K562 (cell line): ENCODE data around the gene NPPC. TPM values are rescaled to one million over a fixed set of nuclear protein-coding genes. Genes with fewer than 3 reads are reported as not detected.

ENCODE experiments used
- ATAC-seq: fragments of 200-7000 bp; cut with Tn5 transposase; 3 replicates; pipeline ENCODE4 v1.9.1; 2020; ENCODE audit warnings: moderate library complexity
- BruUV-seq: library from RNA; stranded (reverse); fragments of 400-500 nt; replicated peaks from 2 replicates; lab custom pipeline; 2021; lab: Mats Ljungman, UMichigan
- CTCF ChIA-PET: fragments of 300-600 bp; formaldehyde crosslinking; extraction: SDS; loops from one replicate; lab custom pipeline; 2021; ENCODE audit warnings: low intra/inter-chr PET ratio; lab: Yijun Ruan, JAX
- POLR2A ChIA-PET: fragments of 300-600, 350-650 bp; sonication (Branson Sonifier 250); formaldehyde crosslinking; extraction: SDS; loops from one replicate; lab custom pipeline; 2021; ENCODE audit warnings: antibody characterized with exemption, inconsistent platforms; lab: Yijun Ruan, JAX
- DNase-seq, 4 experiments: peaks; one replicate each; pipeline versions ENCODE4 v3.0.0 to v3.0.0-alpha.2; 2011 to 2018; ENCODE audit warnings: low spot score in 3 of 4, mixed read lengths in 3 of 4; ENCODE audit errors: extremely low read depth in 1 of 4
- FAIRE-seq: peaks from 2 replicates; lab custom pipeline; 2011; peaks lifted over from hg19 to GRCh38; lab: Jason Lieb, UNC
- H2AFZ ChIP-seq: 2 replicates; pipeline ENCODE4 v1.6.0; 2011; ENCODE audit warnings: low read depth, low read length, control low read depth, inconsistent platforms
- H3K27ac ChIP-seq: fragments of 200-600 bp; 3 replicates; pipeline ENCODE4 v1.8.0; 2011; ENCODE audit warnings: low read depth, mild to moderate bottlenecking, control low read depth, inconsistent platforms, low read length, moderate library complexity, mixed read lengths; ENCODE audit errors: extremely low read depth
- H3K27me3 ChIP-seq, 2 experiments: fragments of 300-600 bp in 1 of 2; 2 replicates in 1 of 2; 3 replicates in 1 of 2; pipeline versions ENCODE4 v1.6.0 to v1.8.0; 2011; ENCODE audit warnings: inconsistent platforms in 2 of 2, low read length in 2 of 2, mild to moderate bottlenecking in 1 of 2, mixed read lengths in 1 of 2, moderate library complexity in 1 of 2; ENCODE audit not compliant: control insufficient read depth in 2 of 2, insufficient read depth in 2 of 2
- H3K36me3 ChIP-seq: fragments of 300-600 bp; 3 replicates; pipeline ENCODE4 v1.8.0; 2011; ENCODE audit warnings: mild to moderate bottlenecking, low read length, inconsistent platforms; ENCODE audit not compliant: control insufficient read depth, insufficient read depth
- H3K4me1 ChIP-seq, 2 experiments: fragments of 200-600 bp in 1 of 2; replicated peaks in 1 of 2; 2 replicates in 1 of 2; 3 replicates in 1 of 2; pipeline versions ENCODE4 v1.5.1 to v1.8.0; 2011; ENCODE audit warnings: inconsistent platforms in 2 of 2, low read length in 2 of 2, mild to moderate bottlenecking in 1 of 2, mixed read lengths in 1 of 2, moderate library complexity in 1 of 2; ENCODE audit not compliant: control insufficient read depth in 2 of 2, insufficient read depth in 2 of 2
- H3K4me2 ChIP-seq: 2 replicates; pipeline ENCODE4 v1.6.1; 2011; ENCODE audit warnings: low read length, control low read depth, inconsistent platforms, mixed read lengths; ENCODE audit not compliant: insufficient read depth
- H3K4me3 ChIP-seq: fragments of 200-600 bp; sonication (generic), shearing (Covaris generic); 2 replicates; pipeline ENCODE4 v1.5.1; 2016; ENCODE audit warnings: control low read depth, inconsistent platforms
- H3K79me2 ChIP-seq: fragments of 200-600 bp; 3 replicates; pipeline ENCODE4 v1.8.0; 2011; ENCODE audit warnings: low read length, inconsistent platforms; ENCODE audit not compliant: control insufficient read depth, insufficient read depth
- H3K9ac ChIP-seq, 2 experiments: 2 replicates each; pipeline versions ENCODE4 v1.6.0 to v1.6.1; 2011; ENCODE audit warnings: low read depth in 2 of 2, low read length in 2 of 2, control low read depth in 1 of 2, inconsistent platforms in 1 of 2, mild to moderate bottlenecking in 1 of 2, mixed read lengths in 1 of 2; ENCODE audit not compliant: insufficient read depth in 1 of 2
- H3K9me1 ChIP-seq: one replicate; pipeline ENCODE4 v1.6.0; 2011; ENCODE audit warnings: inconsistent platforms, mild to moderate bottlenecking, low read length, moderate library complexity; ENCODE audit not compliant: control insufficient read depth, insufficient read depth
- H3K9me3 ChIP-seq: replicated peaks from 2 replicates; pipeline ENCODE4 v1.5.1; 2011; ENCODE audit warnings: low read depth, low read length, inconsistent platforms; ENCODE audit not compliant: control insufficient read depth, insufficient read depth
- H4K20me1 ChIP-seq: replicated peaks from 2 replicates; pipeline ENCODE4 v1.6.1; 2011; ENCODE audit warnings: low read length, inconsistent platforms, mixed read lengths; ENCODE audit not compliant: control insufficient read depth, insufficient read depth
- E2F5 ChIP-seq: sonication (generic); formaldehyde crosslinking; IDR thresholded peaks from 2 replicates; pipeline ENCODE4 v1.8.0; 2022; ENCODE audit warnings: mild to moderate bottlenecking, missing genetic modification reagents
- HOXB6 ChIP-seq: fragments of 250-450 bp; sonication (Bioruptor Pico); IDR thresholded peaks from 2 replicates; pipeline ENCODE4 v1.5.1; 2022; ENCODE audit warnings: mild to moderate bottlenecking, borderline replicate concordance
- MLX ChIP-seq, 2 experiments: fragments of 450-650 bp in 1 of 2; sonication (generic) in 1 of 2; formaldehyde crosslinking; conservative IDR thresholded peaks; 2 replicates each; pipeline versions ENCODE4 v1.4.0 to v1.8.1; 2020 to 2022; ENCODE audit warnings: mild to moderate bottlenecking in 1 of 2, missing genetic modification reagents in 1 of 2
- POLR2H ChIP-seq: IDR thresholded peaks from 2 replicates; pipeline ENCODE4 v1.6.1; 2016; ENCODE audit warnings: missing genetic modification characterization, low read depth, mild to moderate bottlenecking, control low read depth, missing compliant biosample characterization, moderate library complexity
- TEAD1 ChIP-seq, 2 experiments: fragments of 450-650 bp in 1 of 2; sonication (generic) in 1 of 2; formaldehyde crosslinking; IDR thresholded peaks; 2 replicates each; pipeline versions ENCODE4 v1.4.0 to v1.8.0; 2020 to 2022; ENCODE audit warnings: mild to moderate bottlenecking in 2 of 2, missing genetic modification reagents in 1 of 2
- U2AF2 ChIP-seq: fragments of 200-400 bp; formaldehyde crosslinking; optimal IDR thresholded peaks from 2 replicates; pipeline ENCODE3; 2017; ENCODE audit warnings: low read depth, mild to moderate bottlenecking, low read length
- ZNF551 ChIP-seq: fragments of 250-450 bp; sonication (Bioruptor Pico); IDR thresholded peaks from 2 replicates; pipeline ENCODE4 v1.5.0; 2021; ENCODE audit warnings: mild to moderate bottlenecking, moderate library complexity
- WGBS: fragments of 100-300 bp; shearing (Covaris generic); methylation state at CpG from one replicate; pipeline ENCODE4 v1.1.6; 2016; ENCODE audit warnings: low coverage, mixed read lengths; ENCODE audit not compliant: insufficient coverage; ENCODE audit errors: missing lambda C conversion rate; 5-methylcytosine and 5-hydroxymethylcytosine counted together
- in situ Hi-C: fragments of 300-500 bp; cut with MboI; formaldehyde crosslinking; loops from 4 replicates; pipeline ENCODE4 v1.15.0; 2018; ENCODE audit warnings: inconsistent platforms, mixed read lengths
- intact Hi-C: fragments of 100-400 bp; cut with micrococcal nuclease; formaldehyde crosslinking; loops from 2 replicates; pipeline ENCODE4 v1.14.2; 2022
- polyA plus RNA-seq, 8 experiments: library from polyadenylated mRNA; depleted of rRNA in 4 of 8; stranded (reverse) in 5 of 8; unstranded in 3 of 8; fragments of >200 nt; fragmentation: Nextera tagmentation in 2 of 8; fragmentation: Illumina TruSeq in 1 of 8; extraction: Ambion mirVana in 2 of 8; extraction: Trizol in 1 of 8; gene quantifications; 2 replicates each; pipeline versions ENCODE4 v1.2.1 to v1.2.3, GENCODE V29; 2011 to 2014; ENCODE audit warnings: inconsistent platforms in 1 of 8, missing spikeins in 1 of 8
- total RNA-seq, 7 experiments: library from RNA; depleted of rRNA in 6 of 7; stranded (reverse); fragments of >200 nt in 6 of 7; fragmentation: Illumina TruSeq in 2 of 7; extraction: Trizol in 2 of 7; gene quantifications; 2 replicates each; pipeline versions ENCODE4 v1.2.1 to v1.2.3, GENCODE V29; 2011 to 2021; ENCODE audit warnings: low replicate concordance in 1 of 7

The NPPC gene
- total and polyA plus RNA-seq, 9 of the 15 experiments (the other 6 are each of a cell fraction or from before 2014, with no cell fraction given), result not detected

- Histone ChIP-seq H3K9me3 (no peaks in the 10 kb centered on the region), H3K4me3 (no peak overlapping the region), H3K9ac (no peak overlapping the region), H3K9me1 (no peaks in the 10 kb centered on the region), H3K27ac (no peak overlapping the region), H3K4me2 (no peak overlapping the region), H3K27me3 (peaks cover 9 to 25% of the 10 kb centered on the region in 2 experiments; a peak in 4 of 5 replicates), H3K36me3 (no peaks in the 10 kb centered on the region), H3K79me2 (no peaks in the 10 kb centered on the region), H3K4me1 (no peaks in the 10 kb centered on the region; a peak in 1 of 5 replicates), H2AFZ (no peak overlapping the region), H4K20me1 (no peaks in the 10 kb centered on the region)
- no peak for TF ChIP-seq POLR2H (tag)
- TF ChIP-seq U2AF2, result no peak
- TF ChIP-seq ZNF551 (CRISPR knock-in tag), result no peak
- no peak for TF ChIP-seq MLX (CRISPR knock-in tag; conservative IDR thresholded peaks at IDR 0.05)
- no peak for TF ChIP-seq E2F5
- TF ChIP-seq HOXB6 (CRISPR knock-in tag), result no peak
- no peak for TF ChIP-seq TEAD1 (CRISPR knock-in tag; IDR thresholded peaks at IDR 0.05)
- DNase-seq, result no peak
- WGBS, result 0% methylated on average over 6 of the region's 6 CpGs
- FAIRE-seq, result no peak
- intact Hi-C loops (no loop called here), in situ Hi-C loops (no loop called here)
- ChIA-PET POLR2A (no interaction called here), CTCF (no interaction called here)
- no TSS peak for BruUV-seq
- ATAC-seq, result no peak
Observed at GRCh38 chr2:231887756-231888155, 38.4 kb downstream of the NPPC start.
